CD14-positive monocyte (primary cell): Measurements from ENCODE around the gene DUSP1. TPM values are rescaled to one million over a fixed set of nuclear protein-coding genes. Genes with fewer than 3 reads are reported as not detected.
A peak's percentile ranks its signal among the peaks of the same experiment; 100 is the strongest.

Experiments
- DNase-seq, 3 donors: peaks; one replicate each; pipeline ENCODE4 v3.0.0-alpha.2; 2011 to 2022
- H2AFZ ChIP-seq: 2 replicates; pipeline ENCODE4 v1.6.0; 2012; ENCODE audit warnings: mild to moderate bottlenecking, low read depth, low read length, inconsistent platforms; ENCODE audit not compliant: insufficient read depth, poor library complexity, severe bottlenecking
- H3K27ac ChIP-seq, 2 donors: 1 replicate in 1 of 2; 2 replicates in 1 of 2; pipeline ENCODE4 v1.5.1; 2012 to 2013; ENCODE audit warnings: low read length in 2 of 2, control low read depth in 1 of 2, inconsistent platforms in 1 of 2, low read depth in 1 of 2, mild to moderate bottlenecking in 1 of 2
- H3K27me3 ChIP-seq, 2 donors: one replicate each; pipeline versions ENCODE4 v1.6.0 to v1.6.1; 2011 to 2013; ENCODE audit warnings: low read length in 2 of 2; ENCODE audit not compliant: control insufficient read depth in 2 of 2, insufficient read depth in 2 of 2
- H3K36me3 ChIP-seq, 2 donors: replicated peaks in 1 of 2; 1 replicate in 1 of 2; 2 replicates in 1 of 2; pipeline versions ENCODE4 v1.5.1 to v1.6.1; 2012 to 2013; ENCODE audit warnings: low read length in 2 of 2, control low read depth in 1 of 2, inconsistent platforms in 1 of 2, mild to moderate bottlenecking in 1 of 2; ENCODE audit not compliant: insufficient read depth in 2 of 2, control insufficient read depth in 1 of 2
- H3K4me1 ChIP-seq, 2 donors: 1 replicate in 1 of 2; 2 replicates in 1 of 2; pipeline versions ENCODE4 v1.5.1 to v1.6.1; 2012 to 2013; ENCODE audit warnings: low read length in 2 of 2, control low read depth in 1 of 2, inconsistent platforms in 1 of 2, mild to moderate bottlenecking in 1 of 2, moderate library complexity in 1 of 2; ENCODE audit not compliant: insufficient read depth in 2 of 2, control insufficient read depth in 1 of 2
- H3K4me2 ChIP-seq: replicated peaks from 2 replicates; pipeline ENCODE3; 2012; ENCODE audit warnings: low read length, moderate library complexity, mild to moderate bottlenecking; ENCODE audit not compliant: poor library complexity, severe bottlenecking; ENCODE audit errors: extremely low read depth
- H3K4me3 ChIP-seq, 3 experiments: fragments of 200-600 bp in 1 of 3; sonication (generic) in 1 of 3; replicated peaks in 1 of 3; 1 replicate in 2 of 3; 2 replicates in 1 of 3; pipeline ENCODE4 v1.5.1; 2011 to 2013; ENCODE audit warnings: low read length in 3 of 3, mild to moderate bottlenecking in 3 of 3, control low read depth in 2 of 3, low read depth in 2 of 3, inconsistent platforms in 1 of 3, moderate library complexity in 1 of 3
- H3K79me2 ChIP-seq: 2 replicates; pipeline ENCODE4 v1.6.0; 2012; ENCODE audit warnings: mild to moderate bottlenecking, control low read depth, inconsistent platforms, low read length, moderate library complexity; ENCODE audit not compliant: insufficient read depth
- H3K9ac ChIP-seq: 2 replicates; pipeline ENCODE4 v1.6.0; 2017; ENCODE audit warnings: low read length, mild to moderate bottlenecking; ENCODE audit not compliant: insufficient read depth, poor library complexity, severe bottlenecking
- H3K9me3 ChIP-seq, 2 donors: replicated peaks in 1 of 2; 1 replicate in 1 of 2; 2 replicates in 1 of 2; pipeline versions ENCODE4 v1.5.1 to v1.6.1; 2012 to 2013; ENCODE audit warnings: low read length in 2 of 2, control low read depth in 1 of 2; ENCODE audit not compliant: control insufficient read depth in 1 of 2, insufficient read depth in 1 of 2
- H4K20me1 ChIP-seq: 2 replicates; pipeline ENCODE4 v1.6.0; 2012; ENCODE audit warnings: mild to moderate bottlenecking, low read length, control low read depth, moderate library complexity; ENCODE audit not compliant: insufficient read depth
- H3K27ac Mint-ChIP-seq, 7 donors: one replicate each; pipeline ENCODE4 v1.8.0; 2020; ENCODE audit warnings: mild to moderate bottlenecking in 7 of 7, mixed read lengths in 7 of 7, moderate library complexity in 6 of 7, inconsistent platforms in 2 of 7
- H3K27me3 Mint-ChIP-seq, 3 donors: one replicate each; pipeline ENCODE4 v1.8.0; 2021 to 2022; ENCODE audit warnings: low read depth in 3 of 3, mild to moderate bottlenecking in 3 of 3, mixed read lengths in 3 of 3, moderate library complexity in 3 of 3, inconsistent platforms in 1 of 3
- H3K36me3 Mint-ChIP-seq, 2 donors: one replicate each; pipeline ENCODE4 v1.8.0; 2020; ENCODE audit warnings: mixed read lengths in 2 of 2, inconsistent platforms in 1 of 2, mild to moderate bottlenecking in 1 of 2
- H3K4me1 Mint-ChIP-seq: one replicate; pipeline ENCODE4 v1.8.0; 2020; ENCODE audit warnings: mild to moderate bottlenecking, mixed read lengths
- H3K4me3 Mint-ChIP-seq, 2 donors: one replicate each; pipeline ENCODE4 v1.8.0; 2020; ENCODE audit warnings: mild to moderate bottlenecking in 2 of 2, mixed read lengths in 2 of 2, moderate library complexity in 1 of 2
- H3K9me3 Mint-ChIP-seq, 7 donors: one replicate each; pipeline ENCODE4 v1.8.0; 2020 to 2022; ENCODE audit warnings: mixed read lengths in 7 of 7, mild to moderate bottlenecking in 6 of 7, moderate library complexity in 6 of 7, inconsistent platforms in 2 of 7
- WGBS: methylation state at CpG from one replicate; pipeline ENCODE4 v1.1.5; 2013; ENCODE audit warnings: missing lambda C conversion rate; ENCODE audit not compliant: insufficient coverage; 5-methylcytosine and 5-hydroxymethylcytosine counted together
- intact Hi-C, 2 donors: fragments of 100-400 bp; cut with micrococcal nuclease; formaldehyde crosslinking; loops; one replicate each; pipeline versions ENCODE4 v1.15.0 to v1.15.1; 2023
- polyA plus RNA-seq, 3 donors: library from polyadenylated mRNA; depleted of rRNA in 1 of 3; unstranded in 2 of 3; stranded (reverse) in 1 of 3; fragments of 300-500 nt in 2 of 3; fragments of >200 nt in 1 of 3; fragmentation: Illumina TruSeq in 2 of 3; gene quantifications; 1 replicate in 2 of 3; 2 replicates in 1 of 3; pipeline ENCODE4 v1.2.3, GENCODE V29; 2012 to 2021
- TF ChIP-seq, protein P1 (sequence below): fragments of 200-600 bp; IDR thresholded peaks from one replicate; pipeline ENCODE4 v1.8.0; 2022; ENCODE audit warnings: antibody characterized with exemption, mild to moderate bottlenecking

The DUSP1 gene
- polyA plus RNA-seq, 3 donors, result 1,963 to 4,884 (median 3,954) TPM

DNA sequence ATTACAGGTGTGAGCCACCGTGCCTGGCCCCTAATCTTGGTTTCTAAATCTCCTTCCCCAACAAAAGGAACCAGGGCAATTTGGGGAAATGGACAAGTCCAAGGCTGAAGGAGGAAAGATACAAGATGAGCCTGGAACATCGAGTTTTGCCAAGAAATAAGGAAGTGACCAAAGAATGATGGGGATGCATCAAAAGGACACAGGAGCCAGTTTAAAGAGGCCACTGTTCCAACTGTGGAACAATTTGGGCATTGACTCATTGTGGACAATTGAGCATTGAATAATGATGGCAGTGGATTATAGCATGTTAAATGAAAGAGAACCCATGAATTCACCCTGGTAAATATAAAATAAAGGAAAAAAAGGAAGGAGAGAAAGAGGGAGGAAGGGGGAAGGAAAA, 47.5 kb downstream of the DUSP1 start:
- Mint-ChIP-seq H3K4me1 (no peaks in the 10 kb centered on the region), H3K4me3 (no peak overlapping the region), H3K36me3 (no peaks in the 10 kb centered on the region), H3K27ac (peak overlapping the region in 1 of 7 donors; percentile 39), H3K27me3 (peaks cover 2 to 10% (median 5%) of the 10 kb centered on the region in 3 donors), H3K9me3 (no peaks in the 10 kb centered on the region)
- Histone ChIP-seq H3K4me2 (no peak overlapping the region), H3K79me2 (no peaks in the 10 kb centered on the region), H3K36me3 (no peaks in the 10 kb centered on the region), H3K27me3 (no peaks in the 10 kb centered on the region), H3K4me3 (no peak overlapping the region), H3K9me3 (no peaks in the 10 kb centered on the region), H2AFZ (no peak overlapping the region), H3K4me1 (no peaks in the 10 kb centered on the region), H3K27ac (no peak overlapping the region), H3K9ac (no peak overlapping the region), H4K20me1 (no peaks in the 10 kb centered on the region)
- WGBS, result 33% methylated on average over 1 of the region's 2 CpGs
- intact Hi-C loops, result loop anchor here in 1 of 2 donors (5.0 kb wide), 1 partner anchor 34 kb away; no protein-coding TSS in a partner anchor
- no peak for DNase-seq
- TF ChIP-seq, protein P1, sequence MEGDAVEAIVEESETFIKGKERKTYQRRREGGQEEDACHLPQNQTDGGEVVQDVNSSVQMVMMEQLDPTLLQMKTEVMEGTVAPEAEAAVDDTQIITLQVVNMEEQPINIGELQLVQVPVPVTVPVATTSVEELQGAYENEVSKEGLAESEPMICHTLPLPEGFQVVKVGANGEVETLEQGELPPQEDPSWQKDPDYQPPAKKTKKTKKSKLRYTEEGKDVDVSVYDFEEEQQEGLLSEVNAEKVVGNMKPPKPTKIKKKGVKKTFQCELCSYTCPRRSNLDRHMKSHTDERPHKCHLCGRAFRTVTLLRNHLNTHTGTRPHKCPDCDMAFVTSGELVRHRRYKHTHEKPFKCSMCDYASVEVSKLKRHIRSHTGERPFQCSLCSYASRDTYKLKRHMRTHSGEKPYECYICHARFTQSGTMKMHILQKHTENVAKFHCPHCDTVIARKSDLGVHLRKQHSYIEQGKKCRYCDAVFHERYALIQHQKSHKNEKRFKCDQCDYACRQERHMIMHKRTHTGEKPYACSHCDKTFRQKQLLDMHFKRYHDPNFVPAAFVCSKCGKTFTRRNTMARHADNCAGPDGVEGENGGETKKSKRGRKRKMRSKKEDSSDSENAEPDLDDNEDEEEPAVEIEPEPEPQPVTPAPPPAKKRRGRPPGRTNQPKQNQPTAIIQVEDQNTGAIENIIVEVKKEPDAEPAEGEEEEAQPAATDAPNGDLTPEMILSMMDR, result no peak

DNA sequence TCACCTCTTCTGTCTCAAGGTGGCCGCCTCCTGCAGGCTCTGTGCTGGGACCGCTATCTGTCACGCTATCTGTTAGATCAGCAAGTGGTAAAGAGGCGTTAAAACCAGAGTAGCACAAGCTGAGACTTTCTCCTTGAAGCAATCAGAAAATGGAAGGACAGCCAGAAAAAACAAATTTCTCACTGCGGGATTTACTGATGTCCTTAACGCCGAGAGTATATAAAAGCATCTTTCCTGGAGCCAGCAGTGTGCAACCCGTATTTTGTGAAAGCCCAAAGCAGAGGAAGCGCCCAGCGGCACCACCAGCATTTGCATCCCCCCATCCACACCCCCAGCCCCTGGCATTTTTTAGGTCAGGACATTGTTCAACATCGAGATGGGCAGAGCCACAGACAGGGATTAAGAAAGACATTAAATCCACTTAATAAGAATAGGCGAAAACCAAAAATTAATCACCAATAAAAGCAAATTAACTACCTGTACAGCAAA, 48.6 kb downstream of the DUSP1 start:
- no peaks in the 10 kb centered on the region for H3K79me2 ChIP-seq
- Mint-ChIP-seq H3K4me1 (peaks cover under 1% of the 10 kb centered on the region), H3K9me3 (no peaks in the 10 kb centered on the region), H3K36me3 (no peaks in the 10 kb centered on the region), H3K27ac (no peak overlapping the region), H3K4me3 (no peak overlapping the region), H3K27me3 (peaks cover 2 to 13% (median 8%) of the 10 kb centered on the region in 3 donors)
- H4K20me1 ChIP-seq, result no peaks in the 10 kb centered on the region
- no peaks in the 10 kb centered on the region for H3K4me1 ChIP-seq
- no peak for DNase-seq
- H3K27ac ChIP-seq, result no peak overlapping the region
- 90% methylated on average over 7 of the region's 12 CpGs for WGBS
- H3K9me3 ChIP-seq, result no peaks in the 10 kb centered on the region
- no peak overlapping the region for H3K9ac ChIP-seq
- H3K4me3 ChIP-seq, result no peak overlapping the region
- TF ChIP-seq, protein P1, result no peak
- intact Hi-C loops, result loop anchor here in 1 of 2 donors (5.0 kb wide), 1 partner anchor 35 kb away; no protein-coding TSS in a partner anchor
- H3K4me2 ChIP-seq, result no peak overlapping the region
- H2AFZ ChIP-seq, result no peak overlapping the region
- H3K27me3 ChIP-seq, result no peaks in the 10 kb centered on the region
- no peaks in the 10 kb centered on the region for H3K36me3 ChIP-seq
